T-helper 9 cell (primary cell): ENCODE data around the gene LSM8.
A peak's percentile ranks its signal among the peaks of the same experiment; 100 is the strongest.
"Not testable (repeated sequence)": the region's sequence is repeated elsewhere in the genome, so short reads cannot be mapped to it uniquely, and the experiment has no call there.

Experiments used
- DNase-seq: peaks from one replicate; pipeline ENCODE4 v3.0.0-alpha.2; 2020

Gene LSM8

DNA sequence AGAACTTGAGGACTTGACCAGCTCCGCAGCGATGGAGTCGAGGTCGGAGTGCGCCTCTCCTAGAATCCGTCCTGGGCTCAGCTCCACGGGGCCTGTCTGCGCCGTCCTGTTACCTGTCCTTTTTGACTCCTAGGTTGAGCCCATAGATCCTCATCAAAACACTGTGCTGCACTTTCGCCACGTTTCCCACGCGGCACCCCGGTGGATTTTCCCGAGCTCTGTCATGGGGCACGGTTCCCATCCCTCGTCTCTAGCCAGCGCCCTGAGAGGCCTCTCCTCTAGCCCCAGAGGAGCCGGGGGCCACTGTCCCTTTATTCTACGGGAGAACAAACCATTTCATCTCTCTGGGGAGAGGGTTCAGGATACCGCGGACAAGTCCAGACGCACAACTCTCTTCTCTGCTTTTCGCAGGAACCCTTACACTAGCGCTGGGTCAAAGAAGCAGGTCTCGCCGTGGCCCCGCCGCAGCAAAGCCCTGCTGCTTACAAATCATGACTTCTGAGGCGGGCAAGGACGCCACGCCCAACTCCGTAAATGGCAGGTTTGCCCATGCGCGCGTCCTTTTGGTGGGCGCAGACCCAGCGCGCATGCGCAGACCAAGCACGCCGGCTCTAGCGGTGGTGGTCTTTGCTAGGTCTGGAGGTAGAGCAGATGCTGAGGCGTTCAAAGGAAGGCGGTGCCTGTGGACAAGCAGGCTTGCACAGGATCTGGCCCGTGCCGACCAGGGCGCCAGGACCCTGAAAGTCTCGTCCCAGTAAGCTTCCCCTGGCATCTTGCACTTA lies 30.3 kb downstream of the LSM8 start:
- DNase-seq = peak; percentile 21

DNA sequence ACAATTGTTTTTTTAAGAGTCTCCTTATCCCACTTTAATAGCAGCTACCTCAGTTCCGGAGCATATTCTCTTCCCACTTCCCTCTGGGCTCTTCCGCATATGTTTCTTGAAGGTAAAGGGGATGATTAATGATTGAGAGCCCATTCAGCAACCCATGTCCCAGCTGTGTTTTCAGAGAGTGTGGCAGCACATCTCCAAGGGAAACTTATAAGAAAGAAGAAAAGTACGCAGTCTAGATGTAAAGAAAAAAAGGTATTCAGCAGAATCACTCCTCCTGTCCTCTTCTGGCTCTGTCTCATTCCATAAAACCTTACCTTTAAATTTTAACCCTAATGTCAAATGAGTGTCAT lies 30.8 kb downstream of the LSM8 start:
- DNase-seq = no peak

DNA sequence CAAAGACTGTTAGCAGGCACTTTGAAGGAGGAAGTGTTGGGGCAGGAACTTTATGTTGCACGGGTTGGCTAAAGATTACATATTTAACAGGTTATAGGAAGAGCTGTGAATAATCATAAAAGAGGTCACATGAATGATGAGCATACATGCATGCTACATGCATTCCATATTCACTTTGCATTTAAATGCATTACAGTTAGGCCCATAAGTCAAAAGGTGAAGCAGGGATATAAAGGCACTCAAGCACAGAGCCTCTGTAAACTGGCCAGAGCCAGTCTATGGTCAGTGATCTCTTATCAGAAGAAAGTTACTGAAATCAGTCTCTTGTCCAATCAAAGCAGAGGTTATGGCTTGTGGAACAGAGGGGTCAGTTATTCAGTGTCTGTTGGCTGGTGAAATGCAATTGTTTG lies 33.3 kb downstream of the LSM8 start:
- no peak for DNase-seq

DNA sequence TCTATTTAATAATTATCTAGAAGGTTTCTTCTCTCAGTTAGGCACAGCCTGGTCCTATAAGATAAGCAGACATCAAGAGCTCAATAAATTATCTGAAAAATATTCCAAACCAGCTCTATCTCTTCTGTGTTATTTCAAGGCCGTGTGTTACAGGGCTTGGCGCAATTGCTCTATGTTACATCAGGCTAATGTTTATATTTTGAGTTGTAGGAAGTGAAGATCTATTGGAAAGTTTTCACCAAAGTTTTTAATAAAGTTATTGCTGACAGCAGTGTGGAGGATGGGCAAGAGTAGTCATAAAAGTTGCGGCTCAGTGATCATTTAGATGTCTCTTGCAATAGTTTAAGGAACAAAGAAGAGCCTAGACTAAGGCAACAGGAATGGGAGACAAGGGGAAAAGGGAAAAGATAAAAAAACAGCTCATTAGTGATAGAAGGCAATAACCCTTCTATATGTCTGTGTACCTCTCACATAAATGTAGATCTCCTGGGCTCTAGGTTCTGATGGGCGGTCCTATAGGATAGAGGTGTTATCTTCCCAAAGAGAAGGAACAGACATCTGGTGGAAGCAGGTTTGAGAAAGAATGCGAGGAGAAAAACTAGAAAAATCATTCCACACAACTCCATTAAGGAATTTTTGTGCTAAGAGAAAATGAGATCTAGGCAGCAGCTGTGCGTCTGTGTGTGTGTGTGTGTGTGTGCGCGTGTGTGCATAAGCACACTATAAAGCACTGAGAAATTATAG lies 34.6 kb downstream of the LSM8 start:
- no peak for DNase-seq

DNA sequence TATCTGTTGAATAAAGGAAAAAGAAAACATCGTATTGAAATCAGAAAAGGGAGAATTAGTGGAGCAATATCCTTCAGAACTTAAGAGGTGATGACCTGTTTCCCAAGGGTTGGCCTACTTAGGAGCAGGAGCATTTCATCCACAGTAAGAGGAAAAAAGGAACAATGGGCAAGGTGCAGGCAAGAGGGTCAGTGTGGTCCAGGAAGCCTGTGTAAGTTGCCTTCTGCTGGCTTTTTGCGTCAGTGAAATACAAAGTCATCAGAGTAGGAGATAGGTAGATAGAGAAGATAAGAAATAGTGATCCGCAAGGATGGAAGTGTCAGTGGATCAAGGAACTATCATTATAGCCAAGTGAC lies 35.2 kb downstream of the LSM8 start:
- no peak for DNase-seq

DNA sequence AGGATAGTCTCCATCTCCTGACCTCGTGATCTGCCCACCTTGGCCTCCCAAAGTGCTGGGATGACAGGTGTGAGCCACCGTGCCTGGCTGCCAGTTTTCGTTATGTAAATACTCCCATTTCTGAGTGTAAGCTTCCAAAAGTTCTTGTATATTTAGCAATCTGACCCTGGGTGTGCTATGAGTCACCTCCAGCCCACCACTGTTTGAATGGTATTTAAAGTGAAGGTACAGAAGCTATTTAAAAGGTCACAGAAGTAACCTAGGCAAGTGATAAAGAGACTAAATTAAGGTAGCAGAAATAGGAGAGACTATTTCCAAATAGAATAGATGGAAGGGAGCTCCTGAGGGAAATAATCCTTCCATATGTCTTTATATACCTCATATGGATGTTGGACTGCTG lies 36.6 kb downstream of the LSM8 start:
- DNase-seq = no peak

DNA sequence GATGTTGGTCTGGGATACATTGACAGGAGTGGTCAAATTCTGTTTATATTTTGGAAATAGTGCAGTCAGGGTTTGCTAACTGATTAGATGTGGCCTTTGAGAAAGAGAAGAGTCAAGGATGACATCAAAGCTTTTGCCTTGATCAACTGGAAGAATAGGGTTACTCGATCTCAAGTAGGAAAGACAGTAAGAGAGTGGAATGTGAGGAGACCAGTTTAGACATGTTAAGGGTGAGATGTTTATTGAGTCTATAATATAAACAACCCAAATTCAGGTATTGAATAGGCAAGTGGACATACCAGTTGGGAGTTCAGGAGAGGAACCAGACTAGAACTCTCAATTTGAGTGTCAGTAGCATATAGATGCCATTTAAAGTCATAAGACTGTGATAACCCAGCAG lies 38.6 kb downstream of the LSM8 start:
- no peak for DNase-seq

DNA sequence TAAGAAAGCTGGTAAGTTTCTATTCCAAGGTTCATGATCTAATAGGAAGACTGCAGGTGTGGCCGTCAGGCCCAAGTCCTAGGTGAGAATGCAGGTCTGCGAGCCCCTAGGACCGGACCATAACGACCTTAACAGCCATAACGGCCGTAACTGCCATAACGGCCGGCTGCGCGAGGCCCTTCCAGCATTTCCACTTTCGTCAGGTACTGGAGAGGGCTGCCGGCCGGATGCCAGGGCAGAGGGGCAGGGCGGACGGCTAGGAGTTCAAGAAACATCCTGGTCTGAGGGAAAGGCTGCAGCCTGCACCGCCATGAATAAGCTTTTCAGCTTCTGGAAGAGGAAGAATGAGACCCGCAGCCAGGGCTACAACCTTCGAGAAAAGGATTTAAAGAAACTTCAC lies 40.6 kb downstream of the LSM8 start, which contains the start of gene ANKRD7:
Gene ANKRD7 (plus strand): TSS at position 184 of the 400 bp plus-strand sequence. CDS start 127 bp downstream, at position 311.
- DNase-seq = no peak

DNA sequence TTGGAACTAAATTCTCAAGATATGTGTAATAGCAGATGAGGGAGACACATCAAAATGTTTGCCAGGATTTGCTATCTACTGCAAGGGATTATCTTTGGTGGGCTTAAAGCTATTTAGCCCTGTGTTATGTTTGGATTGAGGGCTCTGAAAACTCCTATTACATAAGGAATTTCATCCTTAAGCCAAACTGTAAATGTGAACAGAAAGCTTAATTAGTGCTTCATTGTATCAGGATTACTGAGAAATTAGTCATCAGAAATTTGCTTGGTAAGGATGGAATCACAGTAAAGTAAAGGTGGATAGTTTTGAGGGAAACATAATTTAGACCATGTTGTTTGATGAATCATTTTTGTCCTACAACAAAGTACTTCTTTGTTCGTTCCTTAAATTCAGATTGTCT lies 48.9 kb downstream of the LSM8 start:
- no peak for DNase-seq

DNA sequence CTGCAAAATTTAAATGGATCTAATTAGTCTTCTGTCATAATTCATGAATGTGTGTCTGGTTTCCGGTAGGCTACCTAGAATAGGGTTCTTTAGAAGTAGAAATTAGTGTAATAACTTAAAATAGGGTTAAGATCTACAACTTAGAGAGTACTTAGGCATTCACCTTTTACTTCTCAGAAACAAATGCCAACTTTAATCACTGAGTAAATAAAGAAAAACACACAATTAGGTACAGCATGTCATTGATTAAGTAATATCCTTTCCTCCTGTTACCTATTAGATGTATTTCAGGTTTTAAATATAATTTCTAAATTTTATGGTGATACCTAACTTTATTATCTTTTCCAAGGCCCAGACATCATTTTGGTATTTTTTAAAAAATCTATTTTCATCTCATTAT lies 49.8 kb downstream of the LSM8 start:
- DNase-seq = no peak

DNA sequence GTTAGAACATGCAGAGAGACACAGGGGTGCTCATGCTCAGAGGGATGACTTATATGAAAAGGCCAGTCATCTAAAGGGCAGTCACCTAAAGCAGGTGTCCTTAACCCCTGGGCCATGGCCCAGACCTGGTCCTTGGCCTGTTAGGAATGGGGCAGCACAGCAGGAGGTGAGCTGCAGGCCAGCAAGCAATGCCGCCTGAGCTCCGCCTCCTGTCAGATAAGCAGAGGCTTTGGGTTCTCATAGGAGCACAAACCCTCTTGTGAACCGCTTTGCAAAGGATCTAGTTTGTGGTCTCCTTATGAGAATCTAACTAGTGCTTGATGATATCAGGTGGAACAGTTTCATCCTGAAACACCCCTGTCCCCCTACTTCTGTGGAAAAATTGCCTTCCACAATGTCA lies 55.0 kb downstream of the LSM8 start:
- no peak for DNase-seq

DNA sequence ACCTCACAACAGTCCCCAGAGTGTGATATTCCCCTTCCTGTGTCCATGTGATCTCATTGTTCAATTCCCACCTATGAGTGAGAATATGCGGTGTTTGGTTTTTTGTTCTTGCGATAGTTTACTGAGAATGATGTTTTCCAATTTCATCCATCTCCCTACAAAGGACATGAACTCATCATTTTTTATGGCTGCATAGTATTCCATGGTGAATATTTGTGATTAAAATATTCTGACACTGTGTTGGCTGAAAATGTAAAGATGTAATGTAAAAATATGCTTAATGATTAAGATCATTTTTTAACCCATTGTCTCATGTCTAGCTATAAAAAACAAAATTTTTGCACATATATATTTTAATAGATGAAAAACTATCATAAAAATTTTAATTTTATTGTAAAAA lies 56.4 kb downstream of the LSM8 start:
- not testable (repeated sequence) for DNase-seq
